MCF 10A (cell line): ENCODE data around the gene FAM227A. TPM values are rescaled to one million over a fixed set of nuclear protein-coding genes. Genes with fewer than 3 reads are reported as not detected.

Experiments used
- BruUV-seq: library from RNA; stranded (reverse); fragments of 400-500 nt; replicated peaks from 2 replicates; lab custom pipeline; 2021; lab: Mats Ljungman, UMichigan
- CTCF ChIA-PET: fragments of 300-600 bp; sonication (Branson Sonifier 250); formaldehyde crosslinking; extraction: SDS; loops from one replicate; lab custom pipeline; 2021; ENCODE audit warnings: antibody characterized with exemption, inconsistent platforms; lab: Yijun Ruan, JAX
- POLR2A ChIA-PET: fragments of 300-600, 350-650 bp; sonication (Branson Sonifier 250); formaldehyde crosslinking; extraction: SDS; loops from one replicate; lab custom pipeline; 2020; ENCODE audit warnings: antibody characterized with exemption, inconsistent platforms; lab: Yijun Ruan, JAX
- DNase-seq: peaks from one replicate; pipeline ENCODE4 v3.0.0-alpha.2; 2018; ENCODE audit not compliant: unreplicated experiment
- H3K27ac Mint-ChIP-seq: one replicate; pipeline ENCODE4 v1.8.0; 2022; ENCODE audit warnings: mild to moderate bottlenecking, low read depth, mixed read lengths; ENCODE audit not compliant: unreplicated experiment
- H3K27me3 Mint-ChIP-seq: one replicate; pipeline ENCODE4 v1.8.0; 2022; ENCODE audit warnings: mixed read lengths; ENCODE audit not compliant: insufficient read depth, unreplicated experiment
- H3K36me3 Mint-ChIP-seq: one replicate; pipeline ENCODE4 v1.8.0; 2022; ENCODE audit warnings: mild to moderate bottlenecking, moderate library complexity, mixed read lengths; ENCODE audit not compliant: insufficient read depth, unreplicated experiment
- H3K4me1 Mint-ChIP-seq: one replicate; pipeline ENCODE4 v1.8.0; 2022; ENCODE audit warnings: mixed read lengths; ENCODE audit not compliant: insufficient read depth, unreplicated experiment
- H3K4me3 Mint-ChIP-seq: one replicate; pipeline ENCODE4 v1.8.0; 2022; ENCODE audit warnings: mild to moderate bottlenecking, moderate library complexity, mixed read lengths; ENCODE audit not compliant: unreplicated experiment
- H3K9me3 Mint-ChIP-seq: one replicate; pipeline ENCODE4 v1.8.0; 2022; ENCODE audit warnings: mixed read lengths; ENCODE audit not compliant: unreplicated experiment
- intact Hi-C: fragments of 100-400 bp; cut with micrococcal nuclease; formaldehyde crosslinking; loops from 2 replicates; pipeline ENCODE4 v1.14.1; 2022
- total RNA-seq: library from RNA; stranded (reverse); gene quantifications from 2 replicates; pipeline ENCODE4 v1.2.3, GENCODE V29; 2022
- TF ChIP-seq, protein P1 (sequence below): fragments of 200-600 bp; IDR thresholded peaks from one replicate; pipeline ENCODE4 v1.8.0; 2022; ENCODE audit warnings: antibody characterized with exemption, mild to moderate bottlenecking; ENCODE audit not compliant: unreplicated experiment

Gene FAM227A
- total RNA-seq, 1 experiment from 2014 or later = 2.3 TPM

DNA sequence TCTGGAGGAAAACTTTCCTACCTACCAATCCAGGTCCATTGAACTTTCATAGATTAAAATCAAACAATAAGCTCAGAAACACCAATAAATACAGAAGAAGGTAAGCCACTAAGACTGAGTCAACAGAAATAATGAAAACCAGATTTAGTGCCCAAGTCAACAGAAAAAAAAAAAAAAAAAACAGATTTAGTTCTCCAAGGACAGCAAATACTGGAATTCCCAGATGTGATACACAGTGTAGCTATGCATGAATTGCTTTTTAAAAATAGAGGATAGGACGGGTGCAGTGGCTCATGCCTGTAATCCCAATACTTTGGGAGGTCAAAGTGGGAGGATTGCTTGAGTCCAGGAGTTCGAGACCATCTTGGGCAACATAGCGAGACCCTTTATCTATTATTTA lies 101.9 kb downstream of the FAM227A start:
- Mint-ChIP-seq H3K36me3 (no peaks in the 10 kb centered on the region), H3K27ac (no peak overlapping the region), H3K4me1 (no peaks in the 10 kb centered on the region), H3K4me3 (no peak overlapping the region), H3K9me3 (no peaks in the 10 kb centered on the region), H3K27me3 (no peaks in the 10 kb centered on the region)
- POLR2A ChIA-PET = interaction anchor here (0.6 kb wide), 2 partner anchors 21 to 35 kb away, joined by 3 to 5 read pairs; no protein-coding TSS in a partner anchor
- CTCF ChIA-PET = interaction anchor here (0.6 to 1.2 kb wide), 3 partner anchors 43 to 440 kb away, joined by 3 to 7 read pairs (median 4); no protein-coding TSS in a partner anchor
- intact Hi-C loops = no loop called here
- BruUV-seq = no TSS peak
- TF ChIP-seq, protein P1, sequence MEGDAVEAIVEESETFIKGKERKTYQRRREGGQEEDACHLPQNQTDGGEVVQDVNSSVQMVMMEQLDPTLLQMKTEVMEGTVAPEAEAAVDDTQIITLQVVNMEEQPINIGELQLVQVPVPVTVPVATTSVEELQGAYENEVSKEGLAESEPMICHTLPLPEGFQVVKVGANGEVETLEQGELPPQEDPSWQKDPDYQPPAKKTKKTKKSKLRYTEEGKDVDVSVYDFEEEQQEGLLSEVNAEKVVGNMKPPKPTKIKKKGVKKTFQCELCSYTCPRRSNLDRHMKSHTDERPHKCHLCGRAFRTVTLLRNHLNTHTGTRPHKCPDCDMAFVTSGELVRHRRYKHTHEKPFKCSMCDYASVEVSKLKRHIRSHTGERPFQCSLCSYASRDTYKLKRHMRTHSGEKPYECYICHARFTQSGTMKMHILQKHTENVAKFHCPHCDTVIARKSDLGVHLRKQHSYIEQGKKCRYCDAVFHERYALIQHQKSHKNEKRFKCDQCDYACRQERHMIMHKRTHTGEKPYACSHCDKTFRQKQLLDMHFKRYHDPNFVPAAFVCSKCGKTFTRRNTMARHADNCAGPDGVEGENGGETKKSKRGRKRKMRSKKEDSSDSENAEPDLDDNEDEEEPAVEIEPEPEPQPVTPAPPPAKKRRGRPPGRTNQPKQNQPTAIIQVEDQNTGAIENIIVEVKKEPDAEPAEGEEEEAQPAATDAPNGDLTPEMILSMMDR = no peak
- no peak for DNase-seq

DNA sequence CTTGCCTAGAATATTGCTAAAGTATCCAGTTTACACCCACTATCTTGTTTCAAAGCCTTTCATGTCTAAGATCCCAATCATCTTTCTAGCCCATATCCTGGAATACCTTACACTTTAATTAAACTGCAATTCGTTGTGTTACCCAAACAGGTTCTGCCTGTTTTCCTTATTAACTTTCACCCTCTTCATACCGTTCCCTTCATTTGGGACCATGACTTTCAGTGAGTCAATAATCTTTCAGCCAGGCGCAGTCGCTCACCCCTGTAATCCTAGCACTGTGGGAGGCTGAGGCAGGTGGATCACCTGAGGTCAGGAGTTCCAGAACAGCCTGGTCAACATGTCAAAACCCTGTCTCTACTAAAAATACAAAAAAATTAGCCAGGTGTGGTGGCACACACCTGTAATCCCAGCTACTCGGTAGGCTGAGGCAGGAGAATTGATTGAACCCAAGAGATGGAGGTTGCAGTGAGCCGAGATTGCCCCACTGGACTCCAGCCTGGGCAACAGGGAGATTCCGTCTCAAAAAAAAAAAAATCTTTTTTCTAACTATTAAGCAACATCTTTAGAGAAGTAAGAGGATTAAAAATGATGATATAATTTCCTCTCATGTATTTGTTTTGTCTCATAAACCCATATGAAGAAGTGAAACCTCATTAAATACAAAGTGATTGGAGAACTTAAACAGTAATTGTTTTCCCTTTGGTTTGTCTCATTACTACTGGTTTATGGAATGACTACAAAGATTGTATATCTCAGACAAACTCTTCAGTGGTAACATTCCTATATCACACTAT lies 106.9 kb downstream of the FAM227A start:
- ChIA-PET POLR2A (no interaction called here), CTCF (interaction anchor here (1.2 kb wide), 1 partner anchor 23 kb away, joined by 3 read pairs; no protein-coding TSS in a partner anchor)
- Mint-ChIP-seq H3K4me1 (no peaks in the 10 kb centered on the region), H3K9me3 (peaks cover 2% of the 10 kb centered on the region), H3K27me3 (no peaks in the 10 kb centered on the region), H3K4me3 (no peak overlapping the region), H3K27ac (no peak overlapping the region), H3K36me3 (no peaks in the 10 kb centered on the region)
- TF ChIP-seq, protein P1 = no peak
- no TSS peak for BruUV-seq
- intact Hi-C loops = no loop called here
- DNase-seq = no peak

DNA sequence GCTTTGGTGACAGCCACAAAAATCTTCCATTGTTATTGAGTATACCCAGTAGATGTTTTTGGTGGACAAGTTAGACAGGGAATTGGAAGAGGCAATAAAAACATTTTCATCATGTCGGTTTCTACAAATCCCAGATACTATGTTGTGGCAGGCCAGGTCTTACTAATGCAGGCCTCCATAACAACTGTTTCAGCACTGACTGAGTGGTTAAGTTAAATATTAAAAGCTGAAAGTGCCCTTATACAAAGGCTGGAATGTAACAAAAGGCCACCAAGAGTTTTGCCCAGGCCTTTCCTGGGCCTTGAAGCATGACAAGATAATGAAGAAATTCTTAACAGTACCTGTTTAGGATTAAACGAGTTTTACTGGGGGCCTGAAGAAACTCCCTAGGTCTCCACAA lies 115.5 kb downstream of the FAM227A start:
- ChIA-PET CTCF (no interaction called here), POLR2A (interaction anchor here (0.8 kb wide), 1 partner anchor 9 kb away, joined by 5 read pairs; no protein-coding TSS in a partner anchor)
- H3K36me3 Mint-ChIP-seq = no peaks in the 10 kb centered on the region
- H3K9me3 Mint-ChIP-seq = peaks cover 13% of the 10 kb centered on the region
- TF ChIP-seq, protein P1 = no peak
- no TSS peak for BruUV-seq
- no peak overlapping the region for H3K27ac Mint-ChIP-seq
- no peak overlapping the region for H3K4me3 Mint-ChIP-seq
- no peaks in the 10 kb centered on the region for H3K27me3 Mint-ChIP-seq
- intact Hi-C loops = no loop called here
- H3K4me1 Mint-ChIP-seq = no peaks in the 10 kb centered on the region
- no peak for DNase-seq

DNA sequence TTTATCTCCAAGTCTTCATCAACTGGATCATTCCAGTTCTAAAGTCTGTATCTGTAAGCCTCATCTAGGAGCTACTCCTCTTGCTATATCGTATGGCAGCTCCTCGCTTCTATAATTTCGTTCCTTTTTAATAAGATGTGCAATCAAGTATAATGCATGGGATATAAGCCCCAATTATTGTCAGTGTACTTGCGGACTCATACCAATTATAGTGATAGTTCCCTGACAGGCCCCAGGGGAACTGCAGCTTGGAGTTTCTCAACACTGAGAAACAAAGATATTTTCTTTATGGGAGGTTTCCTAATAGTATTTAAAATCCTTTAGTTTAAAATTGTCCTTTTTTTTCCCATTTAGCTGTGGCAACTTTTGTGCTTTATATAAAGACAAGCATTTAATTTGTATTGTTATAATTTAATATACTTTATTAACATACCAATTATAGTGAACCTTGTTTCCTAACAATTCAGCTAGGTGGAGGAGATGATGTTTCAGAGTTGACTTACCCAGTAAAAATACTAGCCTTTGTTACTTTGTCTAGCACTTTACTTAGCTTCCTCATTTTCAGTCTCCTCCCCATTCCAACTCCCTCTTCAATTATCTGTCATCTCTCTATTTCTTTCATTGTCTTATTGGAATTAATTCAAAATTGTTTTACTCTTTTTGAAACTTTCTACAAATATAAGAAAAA lies 124.8 kb downstream of the FAM227A start:
- intact Hi-C loops = no loop called here
- no peaks in the 10 kb centered on the region for H3K36me3 Mint-ChIP-seq
- no peak for DNase-seq
- no peaks in the 10 kb centered on the region for H3K9me3 Mint-ChIP-seq
- no TSS peak for BruUV-seq
- ChIA-PET CTCF (interaction anchor here (0.6 kb wide), 2 partner anchors 309 to 390 kb away, joined by 3 read pairs; no protein-coding TSS in a partner anchor), POLR2A (interaction anchor here (0.7 to 0.8 kb wide), 3 partner anchors 9 to 280 kb away, joined by 3 to 5 read pairs (median 3); no protein-coding TSS in a partner anchor)
- H3K27me3 Mint-ChIP-seq = no peaks in the 10 kb centered on the region
- no peak overlapping the region for H3K4me3 Mint-ChIP-seq
- TF ChIP-seq, protein P1 = no peak
- H3K27ac Mint-ChIP-seq = no peak overlapping the region
- peaks cover 6% of the 10 kb centered on the region for H3K4me1 Mint-ChIP-seq
